Suprapubic skin (tissue), 4 donors: ENCODE measurements around the gene RANBP1.

Experiments used
- EP300 ChIP-seq: sonication (generic); formaldehyde crosslinking; IDR thresholded peaks from one replicate; pipeline ENCODE4 v1.6.1; 2017; ENCODE audit warnings: antibody characterized with exemption
- POLR2A ChIP-seq, 2 donors: fragments of 450-650 bp; IDR thresholded peaks; one replicate each; pipeline ENCODE4 v1.6.1; 2017; ENCODE audit warnings: antibody characterized with exemption in 2 of 2, mild to moderate bottlenecking in 2 of 2, moderate library complexity in 2 of 2
- POLR2AphosphoS5 ChIP-seq, 3 donors: sonication (generic); formaldehyde crosslinking; IDR thresholded peaks; one replicate each; pipeline ENCODE4 v1.6.1; 2017; ENCODE audit warnings: antibody characterized with exemption in 3 of 3
- TF ChIP-seq, protein P1 (sequence below), 2 donors: fragments of 200-600 bp in 1 of 2; fragments of 450-650 bp in 1 of 2; sonication (generic) in 1 of 2; IDR thresholded peaks; one replicate each; pipeline ENCODE4 v1.5.1; 2016 to 2019; ENCODE audit warnings: antibody characterized with exemption in 2 of 2, mild to moderate bottlenecking in 1 of 2, moderate library complexity in 1 of 2

DNA sequence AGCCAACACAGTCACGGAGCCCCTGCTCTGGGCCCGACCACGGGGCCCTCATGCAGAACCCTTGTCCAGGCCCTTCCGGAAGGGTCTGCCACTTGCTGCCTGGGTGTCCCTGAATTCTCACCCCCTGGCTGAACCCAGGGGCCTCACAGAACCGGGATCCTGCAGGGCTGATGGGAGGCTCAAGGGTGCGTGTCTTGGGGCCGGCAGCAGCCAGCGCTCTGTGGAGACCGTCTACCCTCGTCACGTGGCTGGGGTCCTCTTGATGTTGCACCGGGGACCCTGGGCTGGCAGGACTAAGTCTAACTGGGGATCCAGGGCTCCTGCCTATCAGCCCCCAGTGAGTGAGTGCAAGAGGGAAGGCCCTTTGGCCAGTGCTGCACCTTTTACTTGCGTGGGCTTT, 54.3 kb downstream of the RANBP1 start:
- TF ChIP-seq, protein P1, sequence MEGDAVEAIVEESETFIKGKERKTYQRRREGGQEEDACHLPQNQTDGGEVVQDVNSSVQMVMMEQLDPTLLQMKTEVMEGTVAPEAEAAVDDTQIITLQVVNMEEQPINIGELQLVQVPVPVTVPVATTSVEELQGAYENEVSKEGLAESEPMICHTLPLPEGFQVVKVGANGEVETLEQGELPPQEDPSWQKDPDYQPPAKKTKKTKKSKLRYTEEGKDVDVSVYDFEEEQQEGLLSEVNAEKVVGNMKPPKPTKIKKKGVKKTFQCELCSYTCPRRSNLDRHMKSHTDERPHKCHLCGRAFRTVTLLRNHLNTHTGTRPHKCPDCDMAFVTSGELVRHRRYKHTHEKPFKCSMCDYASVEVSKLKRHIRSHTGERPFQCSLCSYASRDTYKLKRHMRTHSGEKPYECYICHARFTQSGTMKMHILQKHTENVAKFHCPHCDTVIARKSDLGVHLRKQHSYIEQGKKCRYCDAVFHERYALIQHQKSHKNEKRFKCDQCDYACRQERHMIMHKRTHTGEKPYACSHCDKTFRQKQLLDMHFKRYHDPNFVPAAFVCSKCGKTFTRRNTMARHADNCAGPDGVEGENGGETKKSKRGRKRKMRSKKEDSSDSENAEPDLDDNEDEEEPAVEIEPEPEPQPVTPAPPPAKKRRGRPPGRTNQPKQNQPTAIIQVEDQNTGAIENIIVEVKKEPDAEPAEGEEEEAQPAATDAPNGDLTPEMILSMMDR (IDR thresholded peaks at IDR 0.05): no peak
- TF ChIP-seq POLR2A (IDR thresholded peaks at IDR 0.05): no peak
- no peak for TF ChIP-seq POLR2AphosphoS5 (IDR thresholded peaks at IDR 0.05)
- no peak for TF ChIP-seq EP300
